ENCODE data around the gene OBSL1. TPM values are rescaled to one million over a fixed set of nuclear protein-coding genes. Genes with fewer than 3 reads are reported as not detected.

Gene OBSL1
- total and polyA plus RNA-seq, 10 of the 15 experiments (the other 5 are each of a cell fraction or from before 2014, with no cell fraction given) = 0.14 to 0.77 TPM; not detected in 8

DNA sequence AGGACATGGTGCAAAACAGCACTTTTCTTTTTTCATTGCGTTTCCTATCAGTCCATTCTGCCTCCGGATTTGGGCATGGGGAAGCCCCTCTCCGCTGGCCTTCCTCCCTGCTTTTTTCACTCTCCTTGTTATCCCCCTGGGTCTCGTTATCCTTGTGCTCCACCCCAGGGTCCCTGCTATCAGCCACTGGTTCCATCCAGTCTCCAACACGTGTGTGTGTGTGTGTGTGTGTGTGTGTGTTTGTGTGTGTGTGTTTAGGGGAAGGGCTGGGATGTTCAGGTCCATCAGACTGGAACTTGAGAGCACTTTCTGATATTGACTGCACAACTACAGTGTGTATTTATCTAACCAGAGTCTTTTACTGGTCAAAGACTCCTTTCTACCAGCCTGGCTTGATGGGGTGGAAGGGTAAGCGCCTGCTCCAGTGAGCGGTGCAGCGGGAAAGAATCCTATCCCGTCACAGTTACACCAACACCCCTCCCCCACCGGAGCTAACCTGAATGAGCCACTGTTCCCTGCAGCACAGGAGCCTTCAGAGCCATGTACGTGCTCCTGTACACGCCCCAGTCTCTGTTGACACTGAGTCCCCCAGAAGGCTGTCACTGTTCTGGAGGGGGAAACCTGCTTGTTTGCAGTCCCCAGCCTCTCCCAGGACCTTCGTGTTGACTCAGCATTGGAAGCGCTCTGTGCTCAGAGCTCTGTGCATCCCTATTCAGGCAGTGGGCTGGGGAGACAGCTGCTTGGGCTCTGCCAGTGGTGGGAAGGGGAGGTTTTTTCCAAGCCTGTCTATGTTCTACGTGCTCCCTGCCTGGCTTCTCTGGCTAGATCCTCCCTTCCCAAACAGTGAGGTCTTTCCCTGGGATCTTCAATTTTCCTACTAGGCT, 5.4 kb upstream of the OBSL1 start:
- BruUV-seq (replicated peaks) = no TSS peak
- Histone ChIP-seq H3K4me3 (no peak overlapping the region), H3K4me2 (ENCODE audit: control insufficient read depth, insufficient read depth) (no peak overlapping the region), H3K27me3 (replicated peaks in 1 of 2; ENCODE audit: control insufficient read depth in 2 of 2, insufficient read depth in 2 of 2, low read length in 1 of 2) (peaks cover 2 to 3% of the 10 kb centered on the region in 2 experiments; a peak in 3 of 4 replicates), H3K4me1 (ENCODE audit: control insufficient read depth, insufficient read depth, low read length) (no peaks in the 10 kb centered on the region), H3K9me3 (replicated peaks; ENCODE audit: control insufficient read depth, insufficient read depth, low read length) (no peaks in the 10 kb centered on the region), H2AFZ (ENCODE audit: control insufficient read depth, low read depth, low read length) (no peak overlapping the region), H4K20me1 (ENCODE audit: control insufficient read depth, insufficient read depth) (no peaks in the 10 kb centered on the region), H3K9ac (ENCODE audit: control insufficient read depth, insufficient read depth, low read length) (no peak overlapping the region), H3K36me3 (ENCODE audit: control insufficient read depth in 2 of 2, insufficient read depth in 2 of 2, low read length in 1 of 2) (no peaks in the 10 kb centered on the region), H3K27ac (ENCODE audit: control insufficient read depth, insufficient read depth) (no peak overlapping the region), H3K79me2 (ENCODE audit: control insufficient read depth, insufficient read depth, low read length) (no peaks in the 10 kb centered on the region)
- intact Hi-C loops (cut with micrococcal nuclease; ENCODE audit: unreplicated experiment) = no loop called here
- CTCF ChIA-PET = no interaction called here
- TF ChIP-seq ZSCAN29 (IDR thresholded peaks at IDR 0.05) (no peak), CHD4 (IDR thresholded peaks at IDR 0.05) (no peak), TCF3 (IDR thresholded peaks at IDR 0.05; ENCODE audit: borderline replicate concordance, insufficient read depth, low read depth, low read length) (no peak), BHLHE40 (IDR thresholded peaks at IDR 0.05; ENCODE audit: borderline replicate concordance in 1 of 2, low read depth in 2 of 2, low read length in 1 of 2) (no peak), MYC (IDR thresholded peaks at IDR 0.05; ENCODE audit: insufficient read depth, insufficient read length, insufficient replicate concordance, low read length, severe bottlenecking) (no peak), ZBED1 (IDR thresholded peaks at IDR 0.05; ENCODE audit: borderline replicate concordance) (no peak), SPI1 (IDR thresholded peaks at IDR 0.05; ENCODE audit: borderline replicate concordance, insufficient read depth, low read depth, low read length) (no peak), EGR1 (IDR thresholded peaks at IDR 0.05; ENCODE audit: borderline replicate concordance in 1 of 2, low read depth in 2 of 2, low read length in 2 of 2) (no peak), TCF12 (IDR thresholded peaks at IDR 0.05; ENCODE audit: low read depth, low read length) (no peak), FOXM1 (IDR thresholded peaks at IDR 0.05; ENCODE audit: low read depth, low read length) (no peak), CEBPB (IDR thresholded peaks at IDR 0.05; ENCODE audit: borderline replicate concordance in 1 of 2, low read depth in 2 of 2, low read length in 2 of 2) (no peak), RUNX3 (IDR thresholded peaks at IDR 0.05; ENCODE audit: low read length) (no peak), FOS (IDR thresholded peaks at IDR 0.05; ENCODE audit: borderline replicate concordance, extremely low read depth, insufficient read length) (no peak)
- TF ChIP-seq, protein P1, sequence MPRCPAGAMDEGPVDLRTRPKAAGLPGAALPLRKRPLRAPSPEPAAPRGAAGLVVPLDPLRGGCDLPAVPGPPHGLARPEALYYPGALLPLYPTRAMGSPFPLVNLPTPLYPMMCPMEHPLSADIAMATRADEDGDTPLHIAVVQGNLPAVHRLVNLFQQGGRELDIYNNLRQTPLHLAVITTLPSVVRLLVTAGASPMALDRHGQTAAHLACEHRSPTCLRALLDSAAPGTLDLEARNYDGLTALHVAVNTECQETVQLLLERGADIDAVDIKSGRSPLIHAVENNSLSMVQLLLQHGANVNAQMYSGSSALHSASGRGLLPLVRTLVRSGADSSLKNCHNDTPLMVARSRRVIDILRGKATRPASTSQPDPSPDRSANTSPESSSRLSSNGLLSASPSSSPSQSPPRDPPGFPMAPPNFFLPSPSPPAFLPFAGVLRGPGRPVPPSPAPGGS (IDR thresholded peaks at IDR 0.05; ENCODE audit: borderline replicate concordance, insufficient read depth, low read depth, low read length, poor library complexity, severe bottlenecking) = no peak
- TF ChIP-seq, protein P2, sequence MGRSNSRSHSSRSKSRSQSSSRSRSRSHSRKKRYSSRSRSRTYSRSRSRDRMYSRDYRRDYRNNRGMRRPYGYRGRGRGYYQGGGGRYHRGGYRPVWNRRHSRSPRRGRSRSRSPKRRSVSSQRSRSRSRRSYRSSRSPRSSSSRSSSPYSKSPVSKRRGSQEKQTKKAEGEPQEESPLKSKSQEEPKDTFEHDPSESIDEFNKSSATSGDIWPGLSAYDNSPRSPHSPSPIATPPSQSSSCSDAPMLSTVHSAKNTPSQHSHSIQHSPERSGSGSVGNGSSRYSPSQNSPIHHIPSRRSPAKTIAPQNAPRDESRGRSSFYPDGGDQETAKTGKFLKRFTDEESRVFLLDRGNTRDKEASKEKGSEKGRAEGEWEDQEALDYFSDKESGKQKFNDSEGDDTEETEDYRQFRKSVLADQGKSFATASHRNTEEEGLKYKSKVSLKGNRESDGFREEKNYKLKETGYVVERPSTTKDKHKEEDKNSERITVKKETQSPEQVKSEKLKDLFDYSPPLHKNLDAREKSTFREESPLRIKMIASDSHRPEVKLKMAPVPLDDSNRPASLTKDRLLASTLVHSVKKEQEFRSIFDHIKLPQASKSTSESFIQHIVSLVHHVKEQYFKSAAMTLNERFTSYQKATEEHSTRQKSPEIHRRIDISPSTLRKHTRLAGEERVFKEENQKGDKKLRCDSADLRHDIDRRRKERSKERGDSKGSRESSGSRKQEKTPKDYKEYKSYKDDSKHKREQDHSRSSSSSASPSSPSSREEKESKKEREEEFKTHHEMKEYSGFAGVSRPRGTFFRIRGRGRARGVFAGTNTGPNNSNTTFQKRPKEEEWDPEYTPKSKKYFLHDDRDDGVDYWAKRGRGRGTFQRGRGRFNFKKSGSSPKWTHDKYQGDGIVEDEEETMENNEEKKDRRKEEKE (IDR thresholded peaks at IDR 0.05) = no peak
- TF ChIP-seq, protein P3, sequence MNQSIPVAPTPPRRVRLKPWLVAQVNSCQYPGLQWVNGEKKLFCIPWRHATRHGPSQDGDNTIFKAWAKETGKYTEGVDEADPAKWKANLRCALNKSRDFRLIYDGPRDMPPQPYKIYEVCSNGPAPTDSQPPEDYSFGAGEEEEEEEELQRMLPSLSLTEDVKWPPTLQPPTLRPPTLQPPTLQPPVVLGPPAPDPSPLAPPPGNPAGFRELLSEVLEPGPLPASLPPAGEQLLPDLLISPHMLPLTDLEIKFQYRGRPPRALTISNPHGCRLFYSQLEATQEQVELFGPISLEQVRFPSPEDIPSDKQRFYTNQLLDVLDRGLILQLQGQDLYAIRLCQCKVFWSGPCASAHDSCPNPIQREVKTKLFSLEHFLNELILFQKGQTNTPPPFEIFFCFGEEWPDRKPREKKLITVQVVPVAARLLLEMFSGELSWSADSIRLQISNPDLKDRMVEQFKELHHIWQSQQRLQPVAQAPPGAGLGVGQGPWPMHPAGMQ (IDR thresholded peaks at IDR 0.05; ENCODE audit: borderline replicate concordance) = no peak
- 18% methylated on average over 15 of the region's 15 CpGs for WGBS (ENCODE audit: insufficient coverage, insufficient replicate concordance, low lambda C conversion rate, missing lambda C conversion rate)
- DNase-seq (ENCODE audit: low read depth, low spot score) (no peak), ATAC-seq (no peak), FAIRE-seq (no peak)
- in situ Hi-C loops (cut with MboI) = no loop called here
- SMC1A ChIA-PET (ENCODE audit: uncharacterized antibody, unreplicated experiment) = interaction anchor here (1.1 kb wide), 1 partner anchor 20 kb away, joined by 3 read pairs; the partner anchor contains the start of gene STK11IP
- POLR2A ChIA-PET = no interaction called here
- RAD21 ChIA-PET (ENCODE audit: unreplicated experiment) = no interaction called here
